Suprapubic skin (tissue), 3 donors: ENCODE data around the gene PRDM11.

Experiments
- POLR2A ChIP-seq, 2 donors: fragments of 450-650 bp; IDR thresholded peaks; one replicate each; pipeline ENCODE4 v1.6.1; 2017; ENCODE audit warnings: antibody characterized with exemption in 2 of 2, mild to moderate bottlenecking in 2 of 2, moderate library complexity in 2 of 2
- TF ChIP-seq, protein P1 (sequence below), 2 donors: fragments of 200-600 bp in 1 of 2; fragments of 450-650 bp in 1 of 2; sonication (generic) in 1 of 2; IDR thresholded peaks; one replicate each; pipeline ENCODE4 v1.5.1; 2016 to 2019; ENCODE audit warnings: antibody characterized with exemption in 2 of 2, mild to moderate bottlenecking in 1 of 2, moderate library complexity in 1 of 2

DNA sequence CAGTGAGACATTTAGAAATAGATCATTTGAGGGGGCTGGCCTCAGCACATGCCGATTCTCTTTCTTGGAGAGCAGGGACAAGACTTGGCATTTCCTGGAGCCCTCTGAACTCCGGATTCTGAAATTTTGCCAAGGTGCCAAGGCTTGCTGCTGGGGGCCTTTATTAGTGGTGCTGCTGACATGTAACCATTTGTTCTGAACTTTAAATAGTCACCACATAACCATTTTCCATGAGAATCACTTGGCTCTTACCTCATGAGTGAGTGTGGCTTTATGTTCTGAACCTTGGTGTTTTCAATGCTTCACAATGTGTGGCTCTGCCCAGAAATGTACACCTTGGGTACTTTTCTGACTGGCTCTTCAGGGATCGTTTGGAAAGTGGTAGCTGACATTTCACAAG is 106.4 kb downstream of the PRDM11 start:
- TF ChIP-seq, protein P1, sequence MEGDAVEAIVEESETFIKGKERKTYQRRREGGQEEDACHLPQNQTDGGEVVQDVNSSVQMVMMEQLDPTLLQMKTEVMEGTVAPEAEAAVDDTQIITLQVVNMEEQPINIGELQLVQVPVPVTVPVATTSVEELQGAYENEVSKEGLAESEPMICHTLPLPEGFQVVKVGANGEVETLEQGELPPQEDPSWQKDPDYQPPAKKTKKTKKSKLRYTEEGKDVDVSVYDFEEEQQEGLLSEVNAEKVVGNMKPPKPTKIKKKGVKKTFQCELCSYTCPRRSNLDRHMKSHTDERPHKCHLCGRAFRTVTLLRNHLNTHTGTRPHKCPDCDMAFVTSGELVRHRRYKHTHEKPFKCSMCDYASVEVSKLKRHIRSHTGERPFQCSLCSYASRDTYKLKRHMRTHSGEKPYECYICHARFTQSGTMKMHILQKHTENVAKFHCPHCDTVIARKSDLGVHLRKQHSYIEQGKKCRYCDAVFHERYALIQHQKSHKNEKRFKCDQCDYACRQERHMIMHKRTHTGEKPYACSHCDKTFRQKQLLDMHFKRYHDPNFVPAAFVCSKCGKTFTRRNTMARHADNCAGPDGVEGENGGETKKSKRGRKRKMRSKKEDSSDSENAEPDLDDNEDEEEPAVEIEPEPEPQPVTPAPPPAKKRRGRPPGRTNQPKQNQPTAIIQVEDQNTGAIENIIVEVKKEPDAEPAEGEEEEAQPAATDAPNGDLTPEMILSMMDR (IDR thresholded peaks at IDR 0.05): no peak
- TF ChIP-seq POLR2A (IDR thresholded peaks at IDR 0.05): no peak
